Gastrocnemius medialis (tissue), 4 donors: Measurements from ENCODE around the gene ZC3H4. TPM values are rescaled to one million over a fixed set of nuclear protein-coding genes. Genes with fewer than 3 reads are reported as not detected.
A peak's percentile ranks its signal among the peaks of the same experiment; 100 is the strongest.

Experiments
- ATAC-seq, 2 donors: fragments of 150-250 bp; one replicate each; pipeline ENCODE4 v1.9.1; 2016
- DNase-seq, 2 donors: peaks; one replicate each; pipeline ENCODE4 v3.0.0-alpha.2; 2019
- H3K27ac ChIP-seq, 4 donors: fragments of 200-600 bp; sonication (generic); 1 replicate in 1 of 4; 2 replicates in 3 of 4; pipeline ENCODE4 v1.5.1; 2016 to 2018; ENCODE audit warnings: mild to moderate bottlenecking in 2 of 4, moderate library complexity in 1 of 4
- H3K27me3 ChIP-seq, 3 donors: fragments of 200-600 bp; sonication (generic) in 2 of 3; 1 replicate in 1 of 3; 2 replicates in 2 of 3; pipeline versions ENCODE4 v1.5.1 to v1.6.0; 2016 to 2019; ENCODE audit warnings: mild to moderate bottlenecking in 1 of 3, moderate library complexity in 1 of 3
- H3K36me3 ChIP-seq, 2 donors: fragments of 200-600 bp; sonication (generic) in 1 of 2; one replicate each; pipeline ENCODE4 v1.5.1; 2017 to 2018
- H3K4me1 ChIP-seq, 2 donors: fragments of 200-600 bp; sonication (generic) in 1 of 2; one replicate each; pipeline ENCODE4 v1.5.1; 2016 to 2017; ENCODE audit warnings: mild to moderate bottlenecking in 2 of 2
- H3K4me3 ChIP-seq, 4 donors: fragments of 200-600 bp; sonication (generic) in 3 of 4; 1 replicate in 1 of 4; 2 replicates in 3 of 4; pipeline ENCODE4 v1.5.1; 2016 to 2019; ENCODE audit warnings: mild to moderate bottlenecking in 2 of 4
- H3K9me3 ChIP-seq, 3 donors: fragments of 200-600 bp; sonication (generic) in 2 of 3; 1 replicate in 1 of 3; 2 replicates in 2 of 3; pipeline ENCODE4 v1.5.1; 2016 to 2019
- CTCF ChIP-seq, 5 experiments: fragments of 450-650 bp in 3 of 5; fragments of 200-600 bp in 2 of 5; sonication (generic) in 2 of 5; IDR thresholded peaks in 4 of 5; conservative IDR thresholded peaks in 1 of 5; 1 replicate in 4 of 5; 2 replicates in 1 of 5; pipeline ENCODE4 v1.5.1; 2016 to 2019; ENCODE audit warnings: antibody characterized with exemption in 5 of 5, mild to moderate bottlenecking in 3 of 5, moderate library complexity in 3 of 5
- POLR2A ChIP-seq, 2 donors: fragments of 450-650 bp; IDR thresholded peaks; one replicate each; pipeline ENCODE4 v1.6.1; 2017; ENCODE audit warnings: antibody characterized with exemption in 2 of 2, mild to moderate bottlenecking in 2 of 2, moderate library complexity in 2 of 2
- in situ Hi-C, 4 donors: fragments of 200-750 bp; cut with MboI; loops; one replicate each; pipeline versions ENCODE4 v1.15.0 to v1.8.0; 2017; ENCODE audit warnings: low sequenced_read_pairs in 4 of 4
- intact Hi-C: fragments of 100-400 bp; cut with DNase I; formaldehyde crosslinking; loops from one replicate; pipeline ENCODE4 v1.15.1; 2023; ENCODE audit warnings: low total_unique reads
- total RNA-seq, 4 donors: library from RNA; depleted of rRNA; stranded (reverse); fragments of >200 nt; gene quantifications; one replicate each; pipeline versions ENCODE4 v1.1.0 to v1.2.3, GENCODE V29; 2016

Gene ZC3H4
- total RNA-seq, 4 donors from 2014 or later: 16.2 to 31.7 (median 22.8) TPM

- in situ Hi-C loops: no loop called here
- TF ChIP-seq POLR2A (IDR thresholded peaks at IDR 0.05) (peak; percentile 49 to 50), CTCF (IDR thresholded peaks at IDR 0.05 in 4 of 5, conservative IDR thresholded peaks at IDR 0.05 in 1 of 5) (no peak)
- peaks cover 61 to 69% of the 10 kb centered on the region in 2 donors for H3K4me1 ChIP-seq
- H3K4me3 ChIP-seq: no peak overlapping the region
- intact Hi-C loops: loop anchor here (1.0 kb wide), 1 partner anchor 17 kb away; the partner anchor contains the start of gene ZC3H4
- peak overlapping the region; percentile 79 to 87 (median 84) for H3K27ac ChIP-seq
- H3K9me3 ChIP-seq: no peaks in the 10 kb centered on the region
- peak; percentile 70 for ATAC-seq
- H3K36me3 ChIP-seq: peaks cover 0 to 7% of the 10 kb centered on the region in 2 donors
- DNase-seq: peak; percentile 78 to 85
- H3K27me3 ChIP-seq: no peaks in the 10 kb centered on the region
Observed at GRCh38 chr19:47096721-47097120, 16.9 kb downstream of the ZC3H4 start.

- intact Hi-C loops (no loop called here), in situ Hi-C loops (no loop called here)
- Histone ChIP-seq H3K27ac (peak overlapping the region; percentile 79 to 87 (median 84)), H3K4me3 (no peak overlapping the region), H3K4me1 (peaks cover 59 to 64% of the 10 kb centered on the region in 2 donors), H3K27me3 (no peaks in the 10 kb centered on the region), H3K36me3 (peaks cover 0 to 12% of the 10 kb centered on the region in 2 donors), H3K9me3 (no peaks in the 10 kb centered on the region)
- DNase-seq: peak; percentile 42 to 79
- no peak for TF ChIP-seq CTCF (IDR thresholded peaks at IDR 0.05 in 4 of 5, conservative IDR thresholded peaks at IDR 0.05 in 1 of 5)
- TF ChIP-seq POLR2A (IDR thresholded peaks at IDR 0.05): no peak
- ATAC-seq: peak; percentile 45 to 63
Observed at GRCh38 chr19:47096100-47096704, 17.4 kb downstream of the ZC3H4 start.

- DNase-seq: no peak
- intact Hi-C loops: no loop called here
- in situ Hi-C loops: no loop called here
Observed at GRCh38 chr19:47095476-47096099, 18.0 kb downstream of the ZC3H4 start.

More at GRCh38 chr19:47095476-47096099, 18.0 kb downstream of the ZC3H4 start:
- Histone ChIP-seq H3K4me3 (no peak overlapping the region), H3K27ac (peak overlapping the region; percentile 79 to 87 (median 84)), H3K4me1 (peaks cover 59 to 62% of the 10 kb centered on the region in 2 donors), H3K36me3 (peaks cover 0 to 18% of the 10 kb centered on the region in 2 donors), H3K9me3 (no peaks in the 10 kb centered on the region), H3K27me3 (no peaks in the 10 kb centered on the region)
- TF ChIP-seq CTCF (IDR thresholded peaks at IDR 0.05 in 4 of 5, conservative IDR thresholded peaks at IDR 0.05 in 1 of 5) (no peak), POLR2A (IDR thresholded peaks at IDR 0.05) (no peak)
- no peak for ATAC-seq
